GM10248 (cell line): ENCODE data around the gene TMEM167B.
"Not testable (repeated sequence)": the region's sequence is repeated elsewhere in the genome, so short reads cannot be mapped to it uniquely, and the experiment has no call there.

Source experiments
- CTCF ChIA-PET: fragments of 300-600 bp; sonication (Branson Sonifier 250); formaldehyde crosslinking; extraction: SDS; loops from one replicate; lab custom pipeline; 2021; ENCODE audit warnings: antibody characterized with exemption; lab: Yijun Ruan, JAX
- POLR2A ChIA-PET: fragments of 350-650 bp; sonication (Branson Sonifier 250); formaldehyde crosslinking; extraction: SDS; loops from one replicate; lab custom pipeline; 2020; ENCODE audit warnings: antibody characterized with exemption; lab: Yijun Ruan, JAX
- DNase-seq: peaks from one replicate; pipeline ENCODE4 v3.0.0; 2012; ENCODE audit errors: extremely low spot score
- TF ChIP-seq, protein P1 (sequence below): IDR thresholded peaks from 2 replicates; pipeline ENCODE4 v1.5.1; 2012; ENCODE audit warnings: mild to moderate bottlenecking, low read depth; ENCODE audit errors: extremely low read depth, missing control alignments, control extremely low read depth

The TMEM167B gene

DNA sequence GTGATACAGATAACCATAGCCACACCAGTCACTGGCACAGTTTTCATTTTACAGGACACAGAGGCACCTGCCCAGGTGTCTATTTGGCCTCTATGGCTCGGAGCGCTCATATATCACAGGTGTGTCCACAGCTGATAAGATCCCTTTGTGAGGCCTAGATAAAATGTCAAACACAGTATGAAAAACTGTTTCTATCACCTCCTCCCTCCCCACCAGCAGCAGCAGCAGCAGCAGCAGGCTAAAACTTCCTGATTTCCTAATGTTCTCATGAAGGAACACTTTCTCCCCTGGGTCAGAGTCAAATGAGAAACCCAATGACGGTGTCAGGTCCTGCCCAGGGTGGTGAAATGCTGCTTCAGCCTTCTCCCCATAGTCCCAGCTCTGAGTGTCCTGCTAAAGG lies 47.8 kb downstream of the TMEM167B start:
- no peak for DNase-seq
- ChIA-PET CTCF (no interaction called here), POLR2A (no interaction called here)
- TF ChIP-seq, protein P1, sequence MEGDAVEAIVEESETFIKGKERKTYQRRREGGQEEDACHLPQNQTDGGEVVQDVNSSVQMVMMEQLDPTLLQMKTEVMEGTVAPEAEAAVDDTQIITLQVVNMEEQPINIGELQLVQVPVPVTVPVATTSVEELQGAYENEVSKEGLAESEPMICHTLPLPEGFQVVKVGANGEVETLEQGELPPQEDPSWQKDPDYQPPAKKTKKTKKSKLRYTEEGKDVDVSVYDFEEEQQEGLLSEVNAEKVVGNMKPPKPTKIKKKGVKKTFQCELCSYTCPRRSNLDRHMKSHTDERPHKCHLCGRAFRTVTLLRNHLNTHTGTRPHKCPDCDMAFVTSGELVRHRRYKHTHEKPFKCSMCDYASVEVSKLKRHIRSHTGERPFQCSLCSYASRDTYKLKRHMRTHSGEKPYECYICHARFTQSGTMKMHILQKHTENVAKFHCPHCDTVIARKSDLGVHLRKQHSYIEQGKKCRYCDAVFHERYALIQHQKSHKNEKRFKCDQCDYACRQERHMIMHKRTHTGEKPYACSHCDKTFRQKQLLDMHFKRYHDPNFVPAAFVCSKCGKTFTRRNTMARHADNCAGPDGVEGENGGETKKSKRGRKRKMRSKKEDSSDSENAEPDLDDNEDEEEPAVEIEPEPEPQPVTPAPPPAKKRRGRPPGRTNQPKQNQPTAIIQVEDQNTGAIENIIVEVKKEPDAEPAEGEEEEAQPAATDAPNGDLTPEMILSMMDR = no peak

GRCh38 chr1:109140392-109140791 lies 49.8 kb downstream of the TMEM167B start:
- DNase-seq = no peak
- TF ChIP-seq, protein P1 = no peak
- ChIA-PET CTCF (interaction anchor here (1.7 kb wide), 1 partner anchor 41 kb away, joined by 4 read pairs; no protein-coding TSS in a partner anchor), POLR2A (no interaction called here)

GRCh38 chr1:109142260-109142659 lies 51.7 kb downstream of the TMEM167B start:
- ChIA-PET CTCF (interaction anchor here (1.1 to 2.1 kb wide), 2 partner anchors 9 to 30 kb away, joined by 4 read pairs; a partner anchor contains a TSS), POLR2A (no interaction called here)
- TF ChIP-seq, protein P1 = no peak

DNA sequence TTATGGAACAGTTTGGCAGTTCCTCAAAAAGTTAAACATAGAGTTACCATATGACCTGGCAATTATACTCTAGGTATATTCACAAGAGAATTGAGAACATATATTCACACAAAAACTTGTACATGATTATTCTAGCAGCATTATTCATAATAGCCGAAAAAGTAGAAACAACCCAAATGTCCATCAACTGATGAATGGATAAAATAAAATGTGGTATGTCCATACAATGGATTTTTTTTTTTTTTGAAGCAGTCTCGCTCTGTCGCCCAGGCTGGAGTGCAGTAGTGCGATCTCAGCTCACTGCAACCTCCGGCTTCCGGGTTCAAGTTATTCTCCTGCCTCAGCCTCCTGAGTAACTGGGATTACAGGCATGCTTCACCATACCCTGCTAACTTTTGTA lies 52.2 kb downstream of the TMEM167B start:
- CTCF ChIA-PET = interaction anchor here (1.1 to 2.1 kb wide), 2 partner anchors 9 to 30 kb away, joined by 4 read pairs; a partner anchor contains a TSS
- DNase-seq, POLR2A ChIA-PET: not testable (repeated sequence)

More at GRCh38 chr1:109142260-109142659, 51.7 kb downstream of the TMEM167B start:
- no peak for DNase-seq
